ENCODE data around the gene STIP1. TPM values are rescaled to one million over a fixed set of nuclear protein-coding genes. Genes with fewer than 3 reads are reported as not detected.

Gene STIP1
- total and polyA plus RNA-seq, 2 of the 4 experiments (the other 2 are of a cell fraction) = 201 to 489 TPM

GRCh38 chr11:64219354-64219684 lies 33.3 kb downstream of the STIP1 start:
- DNase-seq = no peak
- CTCF ChIA-PET = no interaction called here
- Histone ChIP-seq H2AK5ac (ENCODE audit: low read depth, low read length) (no peak overlapping the region), H3K9me3 (ENCODE audit: control insufficient read depth, insufficient read depth, low read length) (no peaks in the 10 kb centered on the region), H2AK9ac (replicated peaks; ENCODE audit: low read depth, low read length, poor library complexity) (no peak overlapping the region), H3K79me1 (ENCODE audit: low read depth in 1 of 2, low read length in 2 of 2) (peaks cover 4 to 6% of the 10 kb centered on the region in 2 experiments; a peak in 2 of 4 replicates), H2BK120ac (ENCODE audit: low read depth, low read length) (no peak overlapping the region), H2BK20ac (ENCODE audit: low read depth, low read length) (no peak overlapping the region), H2AFZ (replicated peaks; ENCODE audit: low read length, poor library complexity) (no peak overlapping the region), H2BK15ac (ENCODE audit: low read depth, low read length) (no peak overlapping the region), H4K8ac (ENCODE audit: low read depth in 2 of 2, low read length in 2 of 2) (no peak overlapping the region), H4K20me1 (ENCODE audit: insufficient read depth, low read length) (no peaks in the 10 kb centered on the region), H3K9me1 (ENCODE audit: insufficient read depth, low read length) (0 out of 2 replicates have a peak, but pooled peaks cover 6% of the 10 kb centered on the region), H3K4ac (ENCODE audit: low read depth, low read length) (no peak overlapping the region), H3K4me3 (ENCODE audit: insufficient read depth, low read depth, low read length) (no peak overlapping the region), H2BK5ac (ENCODE audit: low read depth, low read length, poor library complexity, severe bottlenecking) (no peak overlapping the region), H3K4me2 (ENCODE audit: low read depth, low read length) (no peak overlapping the region), H3K27ac (ENCODE audit: insufficient read depth, low read length) (no peak overlapping the region), H4K91ac (ENCODE audit: insufficient read depth, low read depth, low read length) (no peak overlapping the region), H3K4me1 (ENCODE audit: control insufficient read depth, insufficient read depth, low read length) (no peaks in the 10 kb centered on the region), H3K23ac (ENCODE audit: low read depth, low read length) (no peak overlapping the region), H3K9ac (ENCODE audit: low read depth, low read length) (no peak overlapping the region), H3K18ac (ENCODE audit: low read depth, low read length) (no peak overlapping the region), H3K27me3 (ENCODE audit: control insufficient read depth, insufficient read depth, low read length) (no peaks in the 10 kb centered on the region), H3K14ac (replicated peaks; ENCODE audit: low read depth, low read length) (no peak overlapping the region), H3K36me3 (ENCODE audit: control insufficient read depth, insufficient read depth, low read length) (peaks cover 5% of the 10 kb centered on the region), H4K5ac (ENCODE audit: low read depth, low read length) (no peak overlapping the region), H3K56ac (ENCODE audit: extremely low read depth, insufficient read depth, low read length) (no peak overlapping the region)
- TF ChIP-seq CHD1 (IDR thresholded peaks at IDR 0.05; ENCODE audit: low read depth, low read length) = no peak
- TF ChIP-seq MAZ (IDR thresholded peaks at IDR 0.05; ENCODE audit: borderline replicate concordance, low read depth, low read length) = no peak
- no peak for TF ChIP-seq BHLHE40 (IDR thresholded peaks at IDR 0.05; ENCODE audit: low read depth, low read length)
- TF ChIP-seq FOS (IDR thresholded peaks at IDR 0.05; ENCODE audit: low read depth, low read length) = no peak
- TF ChIP-seq USF2 (IDR thresholded peaks at IDR 0.05; ENCODE audit: low read depth, low read length) = no peak
- no peak for TF ChIP-seq CEBPB (IDR thresholded peaks at IDR 0.05; ENCODE audit: low read depth, low read length)
- TF ChIP-seq MAFK (IDR thresholded peaks at IDR 0.05; ENCODE audit: low read depth, low read length) = no peak
- TF ChIP-seq RFX5 (IDR thresholded peaks at IDR 0.05; ENCODE audit: low read depth, low read length) = no peak
- no peak for TF ChIP-seq RAD21 (IDR thresholded peaks at IDR 0.05; ENCODE audit: low read length)
- dilution Hi-C loops (cut with HindIII; ENCODE audit: low sequenced_read_pairs, unreplicated experiment) = no loop called here
- intact Hi-C loops (cut with micrococcal nuclease) = no loop called here
- in situ Hi-C loops (cut with MboI; ENCODE audit: low sequenced_read_pairs) = no loop called here
- no TSS peak for BruUV-seq (replicated peaks)
- ATAC-seq (ENCODE audit: low read depth) = no peak
- POLR2A ChIA-PET (ENCODE audit: unreplicated experiment) = no interaction called here
- WGBS, 2 experiments (ENCODE audit: extremely low coverage in 2 of 2, insufficient read length in 1 of 2) = 100% methylated on average over 1 of the region's 7 CpGs; no CpG with 5 or more reads in 1 of the 2 experiments
